Lung (tissue), 12 donors: Measurements from ENCODE around the gene KIAA0513. TPM values are rescaled to one million over a fixed set of nuclear protein-coding genes. Genes with fewer than 3 reads are reported as not detected.

Experiments used
- ATAC-seq: fragments of 200-7000 bp; cut with Tn5 transposase; one replicate; pipeline ENCODE4 v1.9.1; 2020; ENCODE audit warnings: moderate number of reproducible peaks; ENCODE audit not compliant: insufficient read depth, low FRiP score
- DNase-seq, 3 donors: peaks; one replicate each; pipeline ENCODE4 v3.0.0-alpha.2; 2013 to 2017
- H3K27ac ChIP-seq, 2 donors: one replicate each; pipeline ENCODE4 v1.5.1; 2013; ENCODE audit warnings: mild to moderate bottlenecking in 2 of 2, moderate library complexity in 2 of 2, control low read depth in 1 of 2, inconsistent platforms in 1 of 2, low read depth in 1 of 2, low read length in 1 of 2
- H3K27me3 ChIP-seq, 3 donors: one replicate each; pipeline ENCODE4 v1.5.1; 2013; ENCODE audit warnings: low read length in 2 of 3; ENCODE audit not compliant: control insufficient read depth in 3 of 3, insufficient read depth in 3 of 3
- H3K36me3 ChIP-seq, 4 donors: one replicate each; pipeline ENCODE4 v1.5.1; 2013; ENCODE audit warnings: low read length in 4 of 4, mild to moderate bottlenecking in 1 of 4, moderate library complexity in 1 of 4; ENCODE audit not compliant: control insufficient read depth in 4 of 4, insufficient read depth in 4 of 4
- H3K4me1 ChIP-seq, 5 donors: one replicate each; pipeline ENCODE4 v1.5.1; 2013; ENCODE audit warnings: low read length in 5 of 5, mild to moderate bottlenecking in 2 of 5, moderate library complexity in 1 of 5; ENCODE audit not compliant: control insufficient read depth in 5 of 5, insufficient read depth in 5 of 5
- H3K4me3 ChIP-seq: one replicate; pipeline ENCODE4 v1.5.1; 2013; ENCODE audit warnings: mild to moderate bottlenecking, control low read depth, moderate library complexity
- H3K9ac ChIP-seq, 2 donors: one replicate each; pipeline ENCODE4 v1.5.1; 2013; ENCODE audit warnings: low read length in 2 of 2, control low read depth in 1 of 2; ENCODE audit not compliant: insufficient read depth in 1 of 2
- H3K9me3 ChIP-seq, 4 donors: one replicate each; pipeline ENCODE4 v1.5.1; 2013; ENCODE audit warnings: low read length in 3 of 4, mild to moderate bottlenecking in 1 of 4, moderate library complexity in 1 of 4; ENCODE audit not compliant: control insufficient read depth in 4 of 4, insufficient read depth in 3 of 4
- WGBS, 2 donors: extraction: QIAGEN DNeasy Blood & Tissue Kit; methylation state at CpG; one replicate each; pipeline ENCODE4 v1.1.7; 2013; 5-methylcytosine and 5-hydroxymethylcytosine counted together
- polyA plus RNA-seq, 2 donors: library from polyadenylated mRNA; stranded (reverse); fragments of 200-250 nt; gene quantifications; one replicate each; pipeline ENCODE4 v1.2.1, GENCODE V29; 2013
- total RNA-seq, 2 donors: library from RNA; depleted of rRNA in 1 of 2; stranded (reverse); fragments of >200 nt in 1 of 2; gene quantifications; one replicate each; pipeline ENCODE4 v1.2.1, GENCODE V29; 2014 to 2021
- TF ChIP-seq, protein P1 (sequence below): IDR thresholded peaks from 2 replicates; pipeline ENCODE4 v1.5.1; 2012; ENCODE audit warnings: mild to moderate bottlenecking; ENCODE audit errors: control extremely low read depth, extremely low read depth
- donor health status: control.
- donor health status: control.
- donor health status: Bipolar disorder and iron deficiency.
- donor health status: healthy.
- donor health status: DM: yes; HTN: yes; CAD: no.

KIAA0513 gene
- total and polyA plus RNA-seq, 4 donors: 10.4 to 23.5 (median 12.0) TPM

DNA sequence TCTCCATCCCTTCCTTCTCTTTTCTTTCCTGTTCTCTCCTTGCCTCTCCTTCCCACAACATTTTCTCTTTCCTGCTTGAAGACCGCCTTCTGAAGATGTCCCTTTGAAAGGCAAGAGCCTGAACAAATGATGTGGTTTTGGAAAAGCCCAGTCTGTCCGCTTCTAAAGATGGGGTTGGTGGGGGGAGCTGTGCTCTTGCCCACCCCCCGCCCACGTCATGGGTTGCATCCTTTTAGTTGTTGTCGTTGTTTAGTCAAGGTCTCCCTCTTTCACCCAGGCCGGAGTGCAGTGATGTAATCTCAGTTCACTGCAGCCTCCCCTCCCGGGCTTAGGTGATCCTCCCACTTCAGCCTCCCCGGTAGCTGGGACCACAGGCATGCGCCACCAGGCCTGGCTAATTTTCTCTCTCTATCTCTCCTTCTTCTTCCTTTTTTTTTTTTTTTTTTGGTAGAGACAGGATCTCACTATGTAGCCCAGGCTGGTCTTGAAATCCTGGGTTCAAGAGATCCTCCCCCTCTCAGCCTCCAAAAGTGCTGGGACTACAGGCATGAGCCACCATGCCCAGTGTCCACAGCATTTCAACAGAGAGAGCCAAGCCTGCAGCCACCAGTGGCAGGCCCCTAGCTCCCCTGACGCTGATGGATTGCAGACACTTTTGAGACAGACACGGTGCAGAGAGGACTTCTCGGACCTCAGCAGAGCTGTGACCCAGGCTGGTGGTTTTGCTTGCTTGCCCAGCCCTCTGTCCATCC lies 110.7 kb downstream of the KIAA0513 start:
- Histone ChIP-seq H3K9me3 (no peaks in the 10 kb centered on the region), H3K27ac (no peak overlapping the region), H3K9ac (peak overlapping the region in 1 of 2 donors; percentile 61), H3K4me3 (no peak overlapping the region), H3K4me1 (peaks cover 0 to 49% (median 21%) of the 10 kb centered on the region in 5 donors), H3K27me3 (no peaks in the 10 kb centered on the region), H3K36me3 (no peaks in the 10 kb centered on the region)
- TF ChIP-seq, protein P1, sequence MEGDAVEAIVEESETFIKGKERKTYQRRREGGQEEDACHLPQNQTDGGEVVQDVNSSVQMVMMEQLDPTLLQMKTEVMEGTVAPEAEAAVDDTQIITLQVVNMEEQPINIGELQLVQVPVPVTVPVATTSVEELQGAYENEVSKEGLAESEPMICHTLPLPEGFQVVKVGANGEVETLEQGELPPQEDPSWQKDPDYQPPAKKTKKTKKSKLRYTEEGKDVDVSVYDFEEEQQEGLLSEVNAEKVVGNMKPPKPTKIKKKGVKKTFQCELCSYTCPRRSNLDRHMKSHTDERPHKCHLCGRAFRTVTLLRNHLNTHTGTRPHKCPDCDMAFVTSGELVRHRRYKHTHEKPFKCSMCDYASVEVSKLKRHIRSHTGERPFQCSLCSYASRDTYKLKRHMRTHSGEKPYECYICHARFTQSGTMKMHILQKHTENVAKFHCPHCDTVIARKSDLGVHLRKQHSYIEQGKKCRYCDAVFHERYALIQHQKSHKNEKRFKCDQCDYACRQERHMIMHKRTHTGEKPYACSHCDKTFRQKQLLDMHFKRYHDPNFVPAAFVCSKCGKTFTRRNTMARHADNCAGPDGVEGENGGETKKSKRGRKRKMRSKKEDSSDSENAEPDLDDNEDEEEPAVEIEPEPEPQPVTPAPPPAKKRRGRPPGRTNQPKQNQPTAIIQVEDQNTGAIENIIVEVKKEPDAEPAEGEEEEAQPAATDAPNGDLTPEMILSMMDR: no peak
- no peak for ATAC-seq
- 77% methylated on average over 12 of the region's 12 CpGs for WGBS, 2 donors
- peak in 2 of 3 donors; percentile 41 to 47 for DNase-seq

DNA sequence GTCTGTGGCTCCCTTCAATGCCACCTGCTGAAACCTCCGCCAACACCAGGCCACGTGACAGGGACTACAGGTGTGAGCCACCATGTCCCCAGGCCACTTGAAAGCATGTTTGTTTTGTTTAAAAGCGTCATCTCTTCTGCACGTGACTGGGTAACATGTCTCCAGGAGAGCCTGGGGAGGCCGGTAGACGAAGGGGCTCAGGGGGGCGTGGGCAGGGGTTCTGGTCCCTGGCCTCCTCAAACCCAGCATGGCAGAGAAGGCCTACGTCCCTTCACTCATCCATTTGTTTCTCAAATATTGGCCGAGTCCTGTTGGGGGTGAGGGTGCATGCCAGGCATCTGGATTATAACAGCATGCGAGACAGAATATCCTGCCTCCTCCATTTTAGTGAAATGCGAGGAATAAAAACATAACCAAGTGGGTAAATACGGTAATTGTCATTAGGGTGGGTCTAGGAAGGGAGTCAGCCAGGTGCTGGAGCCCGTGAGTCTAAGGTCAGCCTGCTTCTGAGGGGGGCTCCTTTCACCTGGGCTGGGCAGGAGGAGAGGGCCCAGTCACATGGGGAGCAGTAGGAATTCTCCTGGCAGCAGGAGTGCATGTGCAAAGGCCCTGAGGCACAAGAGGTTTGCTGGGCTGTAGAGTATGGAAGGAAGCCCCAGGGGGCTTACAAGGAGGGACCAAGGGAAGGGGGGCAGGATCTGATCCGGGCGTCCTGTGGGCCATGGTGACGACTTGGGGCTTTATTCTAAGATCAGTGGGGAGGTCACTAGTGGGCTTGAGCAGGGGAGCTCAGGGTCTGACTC lies 111.4 kb downstream of the KIAA0513 start:
- no peak overlapping the region for H3K9ac ChIP-seq
- H3K27ac ChIP-seq: no peak overlapping the region
- ATAC-seq: no peak
- no peaks in the 10 kb centered on the region for H3K27me3 ChIP-seq
- no peaks in the 10 kb centered on the region for H3K9me3 ChIP-seq
- no peak overlapping the region for H3K4me3 ChIP-seq
- 83 to 90% methylated on average over 16 of the region's 16 CpGs for WGBS, 2 donors
- no peak for DNase-seq
- H3K4me1 ChIP-seq: peaks cover 0 to 49% (median 21%) of the 10 kb centered on the region in 5 donors
- no peaks in the 10 kb centered on the region for H3K36me3 ChIP-seq
- TF ChIP-seq, protein P1: no peak

DNA sequence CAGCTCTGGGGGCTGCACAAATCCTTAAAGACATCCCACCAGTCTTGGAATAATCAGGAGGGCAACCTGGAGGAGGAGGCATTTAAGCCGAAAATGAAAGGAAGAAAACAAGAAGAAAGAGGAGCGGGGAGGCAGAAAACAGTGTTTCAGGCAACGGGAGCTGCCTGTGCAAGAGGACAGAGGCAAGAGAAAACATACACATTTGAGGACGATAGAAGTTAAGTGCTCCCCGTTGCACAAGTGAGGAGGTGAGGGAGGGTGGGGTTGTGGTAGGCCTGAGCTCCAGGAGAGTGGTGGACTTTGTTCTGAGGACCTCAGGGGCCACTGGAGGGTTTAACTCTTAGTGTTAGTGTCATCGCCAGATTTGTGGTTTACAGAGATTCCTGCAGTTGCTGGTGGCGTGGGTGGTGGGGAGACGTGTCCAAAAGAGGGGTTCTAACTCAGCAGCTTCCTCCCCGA lies 112.3 kb downstream of the KIAA0513 start:
- TF ChIP-seq, protein P1: no peak
- Histone ChIP-seq H3K9me3 (no peaks in the 10 kb centered on the region), H3K9ac (no peak overlapping the region), H3K27ac (no peak overlapping the region), H3K4me1 (peaks cover 0 to 44% (median 23%) of the 10 kb centered on the region in 5 donors), H3K27me3 (no peaks in the 10 kb centered on the region), H3K36me3 (no peaks in the 10 kb centered on the region), H3K4me3 (no peak overlapping the region)
- 66 to 78% methylated on average over 9 of the region's 9 CpGs for whole genome bisulfite sequencing, 2 donors
- ATAC-seq: no peak
- DNase-seq: no peak
